ENCODE data around the gene C16orf96.

GRCh38 chr16:4507588-4508345 is 48.4 kb upstream of the C16orf96 start:
- no peak for TF ChIP-seq CTCF (IDR thresholded peaks at IDR 0.05; ENCODE audit: insufficient read depth, low read length, poor library complexity, severe bottlenecking)
- no peak for TF ChIP-seq EZH2phosphoT487 (conservative IDR thresholded peaks at IDR 0.05; ENCODE audit: low read length)

Measured in SU-DHL-6 (cell line).